A549 (cell line): Measurements from ENCODE around the gene PPFIA2.

Experiments used
- CBX2 ChIP-seq: fragments of 200-600 bp; sonication (generic); IDR thresholded peaks from 2 replicates; pipeline ENCODE4 v1.6.1; 2016; ENCODE audit warnings: low read depth, mild to moderate bottlenecking, borderline replicate concordance
- CHD2 ChIP-seq: fragments of 150-350 bp; IDR thresholded peaks from 2 replicates; pipeline ENCODE4 v1.6.1; 2014; ENCODE audit warnings: low read length; ENCODE audit not compliant: partially characterized antibody
- CHD4 ChIP-seq: fragments of 200-600 bp; sonication (generic); IDR thresholded peaks from 2 replicates; pipeline ENCODE4 v1.6.1; 2016; ENCODE audit warnings: antibody characterized with exemption, mild to moderate bottlenecking, borderline replicate concordance
- CTCF ChIP-seq: fragments of >200 bp; sonication (Bioruptor Twin); formaldehyde crosslinking; IDR thresholded peaks from 3 replicates; pipeline ENCODE4 v1.5.1; 2016
- EP300 ChIP-seq, 2 experiments: fragments of >200 bp; sonication (Bioruptor Twin); formaldehyde crosslinking; IDR thresholded peaks; 2 replicates in 1 of 2; 3 replicates in 1 of 2; pipeline ENCODE4 v1.6.1; 2016 to 2017
- HDAC2 ChIP-seq: fragments of 200-600 bp; sonication (generic); IDR thresholded peaks from 2 replicates; pipeline ENCODE4 v1.6.1; 2016
- KDM5A ChIP-seq: fragments of 200-600 bp; sonication (generic); IDR thresholded peaks from 2 replicates; pipeline ENCODE4 v1.6.1; 2016; ENCODE audit warnings: antibody characterized with exemption, mild to moderate bottlenecking
- MAFK ChIP-seq: fragments of 450-650 bp; IDR thresholded peaks from 2 replicates; pipeline ENCODE4 v1.6.1; 2014; ENCODE audit not compliant: partially characterized antibody
- MAX ChIP-seq: IDR thresholded peaks from 2 replicates; pipeline ENCODE4 v1.6.1; 2012
- NR3C1 ChIP-seq: fragments of >200 bp; sonication (Bioruptor Twin); formaldehyde crosslinking; IDR thresholded peaks from 3 replicates; pipeline ENCODE4 v1.6.1; 2017
- POLR2A ChIP-seq: IDR thresholded peaks from 2 replicates; pipeline ENCODE4 v1.6.1; 2012; ENCODE audit warnings: mild to moderate bottlenecking, low read length
- RAD21 ChIP-seq, 2 experiments: fragments of >200 bp in 1 of 2; sonication (Bioruptor Twin) in 1 of 2; formaldehyde crosslinking in 1 of 2; IDR thresholded peaks in 1 of 2; conservative IDR thresholded peaks in 1 of 2; 2 replicates in 1 of 2; 3 replicates in 1 of 2; pipeline ENCODE4 v1.6.1; 2012 to 2018; ENCODE audit warnings: inconsistent platforms in 1 of 2
- REST ChIP-seq: fragments of 200-600 bp; sonication (generic); IDR thresholded peaks from 2 replicates; pipeline ENCODE4 v1.6.1; 2016; ENCODE audit warnings: antibody characterized with exemption, mild to moderate bottlenecking, moderate library complexity
- TF ChIP-seq, protein P1 (sequence below): IDR thresholded peaks from 2 replicates; pipeline ENCODE4 v1.6.1; 2012

- TF ChIP-seq MAFK, result no peak
- TF ChIP-seq CTCF, result no peak
- TF ChIP-seq MAX, result no peak
- no peak for TF ChIP-seq POLR2A
- no peak for TF ChIP-seq CBX2
- no peak for TF ChIP-seq CHD4
- no peak for TF ChIP-seq RAD21 (conservative IDR thresholded peaks at IDR 0.05 in 1 of 2, IDR thresholded peaks at IDR 0.05 in 1 of 2)
- no peak for TF ChIP-seq EP300 (IDR thresholded peaks at IDR 0.05)
- TF ChIP-seq CHD2, result no peak
- TF ChIP-seq NR3C1, result no peak
- TF ChIP-seq, protein P1, sequence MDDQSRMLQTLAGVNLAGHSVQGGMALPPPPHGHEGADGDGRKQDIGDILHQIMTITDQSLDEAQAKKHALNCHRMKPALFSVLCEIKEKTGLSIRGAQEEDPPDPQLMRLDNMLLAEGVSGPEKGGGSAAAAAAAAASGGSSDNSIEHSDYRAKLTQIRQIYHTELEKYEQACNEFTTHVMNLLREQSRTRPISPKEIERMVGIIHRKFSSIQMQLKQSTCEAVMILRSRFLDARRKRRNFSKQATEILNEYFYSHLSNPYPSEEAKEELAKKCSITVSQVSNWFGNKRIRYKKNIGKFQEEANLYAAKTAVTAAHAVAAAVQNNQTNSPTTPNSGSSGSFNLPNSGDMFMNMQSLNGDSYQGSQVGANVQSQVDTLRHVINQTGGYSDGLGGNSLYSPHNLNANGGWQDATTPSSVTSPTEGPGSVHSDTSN, result no peak
- TF ChIP-seq REST, result no peak
- no peak for TF ChIP-seq HDAC2
- no peak for TF ChIP-seq KDM5A
Measured at GRCh38 chr12:81468206-81468605, 290.9 kb downstream of the PPFIA2 start.
